Neutrophil (primary cell): ENCODE measurements around the gene UFD1.

Experiments used
- H3K27ac ChIP-seq: fragments of 200-600 bp; sonication (generic); 2 replicates; pipeline ENCODE4 v1.5.1; 2016; ENCODE audit warnings: mild to moderate bottlenecking, moderate library complexity
- H3K27me3 ChIP-seq: fragments of 200-600 bp; sonication (generic); 2 replicates; pipeline ENCODE4 v1.6.0; 2016; ENCODE audit warnings: mild to moderate bottlenecking
- H3K36me3 ChIP-seq: fragments of 200-600 bp; sonication (generic); 2 replicates; pipeline ENCODE4 v1.5.1; 2017
- H3K4me1 ChIP-seq, 2 experiments: fragments of 200-600 bp in 1 of 2; sonication (generic) in 1 of 2; 1 replicate in 1 of 2; 2 replicates in 1 of 2; pipeline versions ENCODE4 v1.5.1 to v1.6.1; 2013 to 2016; ENCODE audit warnings: low read depth in 1 of 2, low read length in 1 of 2, mild to moderate bottlenecking in 1 of 2, moderate library complexity in 1 of 2; ENCODE audit not compliant: control insufficient read depth in 1 of 2, insufficient read depth in 1 of 2
- H3K4me3 ChIP-seq, 2 experiments: fragments of 200-600 bp in 1 of 2; sonication (generic) in 1 of 2; 1 replicate in 1 of 2; 2 replicates in 1 of 2; pipeline ENCODE4 v1.5.1; 2013 to 2016; ENCODE audit warnings: low read depth in 1 of 2, low read length in 1 of 2, mild to moderate bottlenecking in 1 of 2, moderate library complexity in 1 of 2
- H3K9me3 ChIP-seq: fragments of 200-600 bp; sonication (generic); 2 replicates; pipeline ENCODE4 v1.5.1; 2016
- CTCF ChIP-seq: fragments of 200-600 bp; sonication (generic); IDR thresholded peaks from 2 replicates; pipeline ENCODE4 v1.5.1; 2016; ENCODE audit warnings: antibody characterized with exemption

The UFD1 gene

GRCh38 chr22:19517919-19518611 lies 39.1 kb upstream of the UFD1 start:
- Histone ChIP-seq H3K27me3 (peaks cover 15% of the 10 kb centered on the region), H3K4me1 (peaks cover 0 to 1% of the 10 kb centered on the region in 2 experiments), H3K27ac (no peak overlapping the region), H3K9me3 (no peaks in the 10 kb centered on the region), H3K4me3 (no peak overlapping the region), H3K36me3 (peaks cover 70% of the 10 kb centered on the region)
- TF ChIP-seq CTCF = no peak

- TF ChIP-seq CTCF = no peak
- no peak overlapping the region for H3K4me3 ChIP-seq
- H3K4me1 ChIP-seq = no peaks in the 10 kb centered on the region
- peaks cover 79% of the 10 kb centered on the region for H3K36me3 ChIP-seq
- no peaks in the 10 kb centered on the region for H3K9me3 ChIP-seq
- H3K27me3 ChIP-seq = peaks cover 6% of the 10 kb centered on the region
- no peak overlapping the region for H3K27ac ChIP-seq
Observed at GRCh38 chr22:19517171-19517500, 38.1 kb upstream of the UFD1 start.

GRCh38 chr22:19516378-19517170 lies 37.6 kb upstream of the UFD1 start:
- Histone ChIP-seq H3K27me3 (no peaks in the 10 kb centered on the region), H3K4me1 (no peaks in the 10 kb centered on the region), H3K27ac (no peak overlapping the region), H3K4me3 (no peak overlapping the region), H3K9me3 (no peaks in the 10 kb centered on the region), H3K36me3 (peaks cover 78% of the 10 kb centered on the region)
- TF ChIP-seq CTCF = no peak

- Histone ChIP-seq H3K27me3 (no peaks in the 10 kb centered on the region), H3K4me1 (no peaks in the 10 kb centered on the region), H3K4me3 (no peak overlapping the region), H3K27ac (no peak overlapping the region), H3K9me3 (no peaks in the 10 kb centered on the region), H3K36me3 (peaks cover 70% of the 10 kb centered on the region)
- TF ChIP-seq CTCF = no peak
Observed at GRCh38 chr22:19515654-19516377, 36.8 kb upstream of the UFD1 start.

GRCh38 chr22:19514831-19515565 lies 36.0 kb upstream of the UFD1 start:
- no peaks in the 10 kb centered on the region for H3K4me1 ChIP-seq
- no peak overlapping the region for H3K4me3 ChIP-seq
- H3K9me3 ChIP-seq = no peaks in the 10 kb centered on the region
- no peaks in the 10 kb centered on the region for H3K27me3 ChIP-seq
- no peak for TF ChIP-seq CTCF
- H3K36me3 ChIP-seq = peaks cover 64% of the 10 kb centered on the region
- H3K27ac ChIP-seq = no peak overlapping the region
